HepG2 (cell line): ENCODE results near the gene NDST1. TPM values are rescaled to one million over a fixed set of nuclear protein-coding genes. Genes with fewer than 3 reads are reported as not detected.
A peak's percentile ranks its signal among the peaks of the same experiment; 100 is the strongest.

Experiments used
- AGO2 ChIP-seq: fragments of 200-400 bp; formaldehyde crosslinking; optimal IDR thresholded peaks from 2 replicates; pipeline ENCODE3; 2017; ENCODE audit warnings: mild to moderate bottlenecking, low read depth, low read length, moderate library complexity
- BCL6 ChIP-seq: IDR thresholded peaks from 2 replicates; pipeline ENCODE4 v1.6.1; 2016; ENCODE audit warnings: missing genetic modification reagents, missing compliant biosample characterization
- CBFB ChIP-seq: sonication (generic); formaldehyde crosslinking; IDR thresholded peaks from 2 replicates; pipeline ENCODE4 v1.4.0; 2020; ENCODE audit warnings: missing genetic modification reagents
- FOXK2 ChIP-seq: fragments of 450-650 bp; IDR thresholded peaks from 2 replicates; pipeline ENCODE4 v1.6.1; 2016
- NAIF1 ChIP-seq: sonication (generic); formaldehyde crosslinking; IDR thresholded peaks from 2 replicates; pipeline ENCODE4 v1.5.0; 2020; ENCODE audit warnings: mild to moderate bottlenecking, missing genetic modification reagents, borderline replicate concordance
- POLR2G ChIP-seq: fragments of 200-400 bp; formaldehyde crosslinking; IDR thresholded peaks from 2 replicates; pipeline ENCODE4 v1.6.1; 2018; ENCODE audit warnings: mild to moderate bottlenecking, low read depth, low read length, moderate library complexity
- SAP130 ChIP-seq: IDR thresholded peaks from 2 replicates; pipeline ENCODE4 v1.6.1; 2016; ENCODE audit warnings: low read depth
- SP4 ChIP-seq: sonication (generic); formaldehyde crosslinking; IDR thresholded peaks from 2 replicates; pipeline ENCODE4 v1.8.1; 2023; ENCODE audit warnings: mild to moderate bottlenecking, missing genetic modification reagents
- ZEB1 ChIP-seq: IDR thresholded peaks from 2 replicates; pipeline ENCODE4 v1.6.1; 2012; ENCODE audit warnings: mild to moderate bottlenecking, low read depth, inconsistent platforms; ENCODE audit not compliant: insufficient replicate concordance
- ZFP36L1 ChIP-seq: sonication (generic); formaldehyde crosslinking; IDR thresholded peaks from 2 replicates; pipeline ENCODE4 v1.8.0; 2022; ENCODE audit warnings: mild to moderate bottlenecking, missing genetic modification reagents, moderate library complexity
- ZFP36L2 ChIP-seq: sonication (generic); formaldehyde crosslinking; IDR thresholded peaks from 2 replicates; pipeline ENCODE4 v1.4.0; 2020; ENCODE audit warnings: missing genetic modification reagents
- ZMYM4 ChIP-seq: sonication (generic); formaldehyde crosslinking; IDR thresholded peaks from 2 replicates; pipeline ENCODE4 v1.8.1; 2023; ENCODE audit warnings: mild to moderate bottlenecking, missing genetic modification reagents
- polyA plus RNA-seq, 8 experiments: library from polyadenylated mRNA; depleted of rRNA in 3 of 8; stranded (reverse) in 7 of 8; unstranded in 1 of 8; fragments of >200 nt; fragmentation: Illumina TruSeq in 4 of 8; extraction: Trizol in 4 of 8; gene quantifications; 2 replicates each; pipeline versions ENCODE4 v1.2.1 to v1.2.3, GENCODE V29; 2011 to 2016; ENCODE audit warnings: low read depth in 4 of 8, missing spikeins in 1 of 8, mixed read lengths in 1 of 8; ENCODE audit not compliant: insufficient read depth in 1 of 8
- total RNA-seq, 5 experiments: library from RNA; depleted of rRNA; stranded (reverse); fragments of >200 nt; fragmentation: Illumina TruSeq; extraction: Trizol; gene quantifications; 2 replicates each; pipeline ENCODE4 v1.2.3, GENCODE V29; 2016; ENCODE audit warnings: low read depth in 1 of 5
- TF ChIP-seq, protein P1 (sequence below): sonication (generic); formaldehyde crosslinking; IDR thresholded peaks from one replicate; pipeline ENCODE4 v1.5.1; 2020; ENCODE audit warnings: mild to moderate bottlenecking, missing genetic modification reagents; ENCODE audit errors: not compliant biosample characterization
- TF ChIP-seq, protein P2 (sequence below): IDR thresholded peaks from 2 replicates; pipeline ENCODE4 v1.6.1; 2016; ENCODE audit warnings: missing compliant biosample characterization, missing genetic modification reagents, borderline replicate concordance
- TF ChIP-seq, protein P3 (sequence below): sonication (generic); formaldehyde crosslinking; IDR thresholded peaks from 2 replicates; pipeline ENCODE4 v1.4.0; 2020; ENCODE audit warnings: missing genetic modification reagents
- TF ChIP-seq, protein P4 (sequence below): sonication (generic); formaldehyde crosslinking; conservative IDR thresholded peaks from 2 replicates; pipeline ENCODE4 v1.4.0; 2020; ENCODE audit warnings: missing genetic modification reagents
- TF ChIP-seq, protein P5 (sequence below): sonication (generic); formaldehyde crosslinking; IDR thresholded peaks from 2 replicates; pipeline ENCODE4 v1.4.0; 2020; ENCODE audit warnings: missing genetic modification reagents; ENCODE audit errors: not compliant biosample characterization

The NDST1 gene
- total and polyA plus RNA-seq, 2 of the 13 experiments (the other 11 are each of a cell fraction or from before 2014, with no cell fraction given) = 23.8 to 26.2 TPM

DNA sequence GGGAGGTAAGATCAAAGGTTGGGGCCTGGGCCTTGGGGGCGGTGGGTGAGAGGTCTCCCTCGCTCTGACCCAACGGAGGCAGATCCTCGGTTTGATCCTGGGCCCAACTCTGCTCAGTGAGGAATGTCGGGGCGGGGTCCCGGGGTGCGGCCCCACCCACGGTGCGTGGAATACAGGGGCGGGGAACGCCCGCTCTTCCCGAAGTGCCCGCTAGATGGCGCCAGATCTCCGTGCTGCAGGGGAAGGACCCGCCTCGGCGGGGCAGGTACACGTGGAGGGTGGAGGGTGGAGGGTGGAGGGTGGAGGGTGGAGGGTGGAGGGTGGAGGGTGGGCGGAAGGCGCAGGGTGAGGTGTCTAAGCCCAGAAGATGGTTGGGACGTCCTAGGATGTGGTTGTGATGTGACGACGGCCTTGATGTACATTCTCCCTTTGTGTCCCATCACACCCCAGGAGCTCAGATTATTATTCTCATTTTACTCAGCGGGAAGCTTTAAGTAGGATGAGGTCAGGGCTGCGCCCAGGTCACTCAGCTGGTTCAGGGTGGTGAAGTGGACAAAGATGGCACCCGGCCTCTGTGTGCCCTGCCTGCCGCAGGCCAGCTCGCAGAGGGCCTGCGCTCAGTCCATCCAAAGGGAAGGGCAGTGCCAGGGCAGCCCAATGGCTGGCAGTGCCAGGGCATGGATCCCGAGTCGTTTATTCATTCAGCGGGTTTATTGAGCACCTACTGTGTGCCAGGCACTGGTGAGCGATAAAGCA is 49.0 kb upstream of the NDST1 start (continued):
- TF ChIP-seq, protein P1, sequence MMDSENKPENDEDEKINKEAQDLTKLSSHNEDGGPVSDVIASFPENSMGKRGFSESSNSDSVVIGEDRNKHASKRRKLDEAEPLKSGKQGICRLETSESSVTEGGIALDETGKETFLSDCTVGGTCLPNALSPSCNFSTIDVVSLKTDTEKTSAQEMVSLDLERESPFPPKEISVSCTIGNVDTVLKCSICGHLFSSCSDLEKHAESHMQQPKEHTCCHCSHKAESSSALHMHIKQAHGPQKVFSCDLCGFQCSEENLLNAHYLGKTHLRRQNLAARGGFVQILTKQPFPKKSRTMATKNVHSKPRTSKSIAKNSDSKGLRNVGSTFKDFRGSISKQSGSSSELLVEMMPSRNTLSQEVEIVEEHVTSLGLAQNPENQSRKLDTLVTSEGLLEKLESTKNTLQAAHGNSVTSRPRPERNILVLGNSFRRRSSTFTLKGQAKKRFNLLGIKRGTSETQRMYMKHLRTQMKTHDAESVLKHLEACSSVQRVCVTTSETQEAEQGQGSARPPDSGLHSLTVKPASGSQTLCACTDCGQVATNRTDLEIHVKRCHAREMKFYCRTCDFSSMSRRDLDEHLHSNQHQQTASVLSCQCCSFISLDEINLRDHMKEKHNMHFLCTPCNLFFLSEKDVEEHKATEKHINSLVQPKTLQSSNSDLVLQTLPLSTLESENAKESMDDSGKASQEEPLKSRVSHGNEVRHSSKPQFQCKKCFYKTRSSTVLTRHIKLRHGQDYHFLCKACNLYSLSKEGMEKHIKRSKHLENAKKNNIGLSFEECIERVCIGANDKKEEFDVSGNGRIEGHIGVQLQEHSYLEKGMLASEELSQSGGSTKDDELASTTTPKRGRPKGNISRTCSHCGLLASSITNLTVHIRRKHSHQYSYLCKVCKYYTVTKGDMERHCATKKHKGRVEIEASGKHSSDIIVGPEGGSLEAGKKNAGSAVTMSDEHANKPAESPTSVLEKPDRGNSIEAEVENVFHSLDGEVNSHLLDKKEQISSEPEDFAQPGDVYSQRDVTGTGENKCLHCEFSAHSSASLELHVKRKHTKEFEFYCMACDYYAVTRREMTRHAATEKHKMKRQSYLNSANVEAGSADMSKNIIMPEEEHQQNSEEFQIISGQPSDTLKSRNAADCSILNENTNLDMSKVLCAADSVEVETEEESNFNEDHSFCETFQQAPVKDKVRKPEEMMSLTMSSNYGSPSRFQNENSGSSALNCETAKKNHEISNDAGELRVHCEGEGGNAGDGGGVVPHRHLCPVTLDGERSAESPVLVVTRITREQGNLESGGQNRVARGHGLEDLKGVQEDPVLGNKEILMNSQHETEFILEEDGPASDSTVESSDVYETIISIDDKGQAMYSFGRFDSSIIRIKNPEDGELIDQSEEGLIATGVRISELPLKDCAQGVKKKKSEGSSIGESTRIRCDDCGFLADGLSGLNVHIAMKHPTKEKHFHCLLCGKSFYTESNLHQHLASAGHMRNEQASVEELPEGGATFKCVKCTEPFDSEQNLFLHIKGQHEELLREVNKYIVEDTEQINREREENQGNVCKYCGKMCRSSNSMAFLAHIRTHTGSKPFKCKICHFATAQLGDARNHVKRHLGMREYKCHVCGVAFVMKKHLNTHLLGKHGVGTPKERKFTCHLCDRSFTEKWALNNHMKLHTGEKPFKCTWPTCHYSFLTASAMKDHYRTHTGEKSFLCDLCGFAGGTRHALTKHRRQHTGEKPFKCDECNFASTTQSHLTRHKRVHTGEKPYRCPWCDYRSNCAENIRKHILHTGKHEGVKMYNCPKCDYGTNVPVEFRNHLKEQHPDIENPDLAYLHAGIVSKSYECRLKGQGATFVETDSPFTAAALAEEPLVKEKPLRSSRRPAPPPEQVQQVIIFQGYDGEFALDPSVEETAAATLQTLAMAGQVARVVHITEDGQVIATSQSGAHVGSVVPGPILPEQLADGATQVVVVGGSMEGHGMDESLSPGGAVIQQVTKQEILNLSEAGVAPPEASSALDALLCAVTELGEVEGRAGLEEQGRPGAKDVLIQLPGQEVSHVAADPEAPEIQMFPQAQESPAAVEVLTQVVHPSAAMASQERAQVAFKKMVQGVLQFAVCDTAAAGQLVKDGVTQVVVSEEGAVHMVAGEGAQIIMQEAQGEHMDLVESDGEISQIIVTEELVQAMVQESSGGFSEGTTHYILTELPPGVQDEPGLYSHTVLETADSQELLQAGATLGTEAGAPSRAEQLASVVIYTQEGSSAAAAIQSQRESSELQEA (CRISPR knock-in tag) = no peak
- TF ChIP-seq NAIF1 (CRISPR knock-in tag) (no peak), ZFP36L1 (CRISPR knock-in tag) (no peak), POLR2G (no peak), ZMYM4 (0 out of 2 replicates have a peak, but pooled peaks have one; percentile 42), AGO2 (no peak), FOXK2 (no peak), SAP130 (CRISPR knock-in tag) (peak; percentile 39; the same call in 1 of the 2 replicates), SP4 (CRISPR knock-in tag) (0 out of 2 replicates have a peak, but pooled peaks have one; percentile 36), BCL6 (CRISPR knock-in tag) (no peak), CBFB (no peak), ZFP36L2 (no peak), ZEB1 (no peak)
- TF ChIP-seq, protein P2, sequence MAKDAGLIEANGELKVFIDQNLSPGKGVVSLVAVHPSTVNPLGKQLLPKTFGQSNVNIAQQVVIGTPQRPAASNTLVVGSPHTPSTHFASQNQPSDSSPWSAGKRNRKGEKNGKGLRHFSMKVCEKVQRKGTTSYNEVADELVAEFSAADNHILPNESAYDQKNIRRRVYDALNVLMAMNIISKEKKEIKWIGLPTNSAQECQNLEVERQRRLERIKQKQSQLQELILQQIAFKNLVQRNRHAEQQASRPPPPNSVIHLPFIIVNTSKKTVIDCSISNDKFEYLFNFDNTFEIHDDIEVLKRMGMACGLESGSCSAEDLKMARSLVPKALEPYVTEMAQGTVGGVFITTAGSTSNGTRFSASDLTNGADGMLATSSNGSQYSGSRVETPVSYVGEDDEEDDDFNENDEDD = peak; percentile 44; the same call in 1 of the 2 replicates
- TF ChIP-seq, protein P3, sequence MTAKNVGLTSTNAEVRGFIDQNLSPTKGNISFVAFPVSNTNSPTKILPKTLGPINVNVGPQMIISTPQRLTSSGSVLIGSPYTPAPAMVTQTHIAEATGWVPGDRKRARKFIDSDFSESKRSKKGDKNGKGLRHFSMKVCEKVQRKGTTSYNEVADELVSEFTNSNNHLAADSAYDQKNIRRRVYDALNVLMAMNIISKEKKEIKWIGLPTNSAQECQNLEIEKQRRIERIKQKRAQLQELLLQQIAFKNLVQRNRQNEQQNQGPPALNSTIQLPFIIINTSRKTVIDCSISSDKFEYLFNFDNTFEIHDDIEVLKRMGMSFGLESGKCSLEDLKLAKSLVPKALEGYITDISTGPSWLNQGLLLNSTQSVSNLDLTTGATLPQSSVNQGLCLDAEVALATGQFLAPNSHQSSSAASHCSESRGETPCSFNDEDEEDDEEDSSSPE (CRISPR knock-in tag) = peak; percentile 51
- TF ChIP-seq, protein P4, sequence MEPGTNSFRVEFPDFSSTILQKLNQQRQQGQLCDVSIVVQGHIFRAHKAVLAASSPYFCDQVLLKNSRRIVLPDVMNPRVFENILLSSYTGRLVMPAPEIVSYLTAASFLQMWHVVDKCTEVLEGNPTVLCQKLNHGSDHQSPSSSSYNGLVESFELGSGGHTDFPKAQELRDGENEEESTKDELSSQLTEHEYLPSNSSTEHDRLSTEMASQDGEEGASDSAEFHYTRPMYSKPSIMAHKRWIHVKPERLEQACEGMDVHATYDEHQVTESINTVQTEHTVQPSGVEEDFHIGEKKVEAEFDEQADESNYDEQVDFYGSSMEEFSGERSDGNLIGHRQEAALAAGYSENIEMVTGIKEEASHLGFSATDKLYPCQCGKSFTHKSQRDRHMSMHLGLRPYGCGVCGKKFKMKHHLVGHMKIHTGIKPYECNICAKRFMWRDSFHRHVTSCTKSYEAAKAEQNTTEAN (CRISPR knock-in tag) = no peak
- TF ChIP-seq, protein P5, sequence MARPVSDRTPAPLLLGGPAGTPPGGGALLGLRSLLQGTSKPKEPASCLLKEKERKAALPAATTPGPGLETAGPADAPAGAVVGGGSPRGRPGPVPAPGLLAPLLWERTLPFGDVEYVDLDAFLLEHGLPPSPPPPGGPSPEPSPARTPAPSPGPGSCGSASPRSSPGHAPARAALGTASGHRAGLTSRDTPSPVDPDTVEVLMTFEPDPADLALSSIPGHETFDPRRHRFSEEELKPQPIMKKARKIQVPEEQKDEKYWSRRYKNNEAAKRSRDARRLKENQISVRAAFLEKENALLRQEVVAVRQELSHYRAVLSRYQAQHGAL (CRISPR knock-in tag) = no peak
